HepG2 (cell line): Measurements from ENCODE around the gene SLC17A9. TPM values are rescaled to one million over a fixed set of nuclear protein-coding genes. Genes with fewer than 3 reads are reported as not detected.

ENCODE experiments used
- BRD4 ChIP-seq: sonication (generic); formaldehyde crosslinking; IDR thresholded peaks from 2 replicates; pipeline ENCODE4 v1.4.0; 2020; ENCODE audit warnings: missing genetic modification reagents
- E2F1 ChIP-seq: sonication (generic); formaldehyde crosslinking; IDR thresholded peaks from 2 replicates; pipeline ENCODE4 v1.5.0; 2020; ENCODE audit warnings: missing genetic modification reagents
- GABPA ChIP-seq, 2 experiments: IDR thresholded peaks; 2 replicates each; pipeline ENCODE4 v1.6.1; 2011 to 2016; ENCODE audit warnings: low read depth in 2 of 2, low read length in 1 of 2, missing biosample characterization in 1 of 2, missing genetic modification characterization in 1 of 2
- HIVEP1 ChIP-seq: sonication (generic); formaldehyde crosslinking; IDR thresholded peaks from 2 replicates; pipeline ENCODE4 v1.4.0; 2020; ENCODE audit warnings: mild to moderate bottlenecking, missing genetic modification reagents
- IKZF4 ChIP-seq: sonication (generic); formaldehyde crosslinking; IDR thresholded peaks from 2 replicates; pipeline ENCODE4 v1.5.1; 2020; ENCODE audit warnings: borderline replicate concordance, mild to moderate bottlenecking, low read depth, missing genetic modification reagents; ENCODE audit errors: not compliant biosample characterization
- IRF1 ChIP-seq: sonication (generic); formaldehyde crosslinking; IDR thresholded peaks from 2 replicates; pipeline ENCODE4 v1.4.0; 2020; ENCODE audit warnings: low read depth, mild to moderate bottlenecking, missing genetic modification reagents
- KMT2A ChIP-seq: sonication (generic); formaldehyde crosslinking; IDR thresholded peaks from 2 replicates; pipeline ENCODE4 v1.4.0; 2020; ENCODE audit warnings: missing genetic modification reagents
- NCOA1 ChIP-seq: sonication (generic); formaldehyde crosslinking; IDR thresholded peaks from 2 replicates; pipeline ENCODE4 v1.9.0; 2021; ENCODE audit warnings: missing genetic modification reagents
- NR0B2 ChIP-seq: sonication (generic); formaldehyde crosslinking; IDR thresholded peaks from 2 replicates; pipeline ENCODE4 v1.4.0; 2020; ENCODE audit warnings: mild to moderate bottlenecking, missing genetic modification reagents
- RELA ChIP-seq: sonication (generic); formaldehyde crosslinking; IDR thresholded peaks from 2 replicates; pipeline ENCODE4 v1.4.0; 2020; ENCODE audit warnings: missing genetic modification reagents
- SRSF9 ChIP-seq: fragments of 200-400 bp; formaldehyde crosslinking; IDR thresholded peaks from 2 replicates; pipeline ENCODE4 v1.6.1; 2018; ENCODE audit warnings: borderline replicate concordance, mild to moderate bottlenecking, low read depth, low read length; ENCODE audit not compliant: insufficient read depth, poor library complexity, severe bottlenecking
- ZBTB26 ChIP-seq: IDR thresholded peaks from 2 replicates; pipeline ENCODE4 v1.6.1; 2016; ENCODE audit warnings: missing compliant biosample characterization, missing genetic modification reagents, borderline replicate concordance
- ZFP62 ChIP-seq: sonication (generic); formaldehyde crosslinking; IDR thresholded peaks from 2 replicates; pipeline ENCODE4 v1.4.0; 2020; ENCODE audit warnings: missing genetic modification reagents
- ZFP90 ChIP-seq: sonication (generic); formaldehyde crosslinking; IDR thresholded peaks from 2 replicates; pipeline ENCODE4 v1.8.0; 2022; ENCODE audit warnings: missing genetic modification reagents, mild to moderate bottlenecking, inconsistent platforms, borderline replicate concordance
- ZNF414 ChIP-seq: sonication (generic); formaldehyde crosslinking; IDR thresholded peaks from 2 replicates; pipeline ENCODE4 v1.5.0; 2020; ENCODE audit warnings: missing genetic modification reagents
- ZNF468 ChIP-seq: sonication (generic); formaldehyde crosslinking; IDR thresholded peaks from 2 replicates; pipeline ENCODE4 v1.8.0; 2022; ENCODE audit warnings: mild to moderate bottlenecking, moderate library complexity, missing genetic modification reagents
- ZNF577 ChIP-seq: sonication (generic); formaldehyde crosslinking; IDR thresholded peaks from 2 replicates; pipeline ENCODE4 v1.4.0; 2020; ENCODE audit warnings: mild to moderate bottlenecking, low read depth, missing genetic modification reagents, borderline replicate concordance
- ZNF616 ChIP-seq: sonication (generic); formaldehyde crosslinking; IDR thresholded peaks from 2 replicates; pipeline ENCODE4 v1.5.0; 2020; ENCODE audit warnings: low read depth, mild to moderate bottlenecking, missing genetic modification reagents
- ZNF766 ChIP-seq: sonication (generic); formaldehyde crosslinking; IDR thresholded peaks from 2 replicates; pipeline ENCODE4 v1.5.0; 2020; ENCODE audit warnings: missing genetic modification reagents, borderline replicate concordance
- ZNF883 ChIP-seq: sonication (generic); formaldehyde crosslinking; IDR thresholded peaks from 2 replicates; pipeline ENCODE4 v1.5.1; 2020; ENCODE audit warnings: mild to moderate bottlenecking, missing genetic modification reagents; ENCODE audit errors: not compliant biosample characterization
- polyA plus RNA-seq, 8 experiments: library from polyadenylated mRNA; depleted of rRNA in 3 of 8; stranded (reverse) in 7 of 8; unstranded in 1 of 8; fragments of >200 nt; fragmentation: Illumina TruSeq in 4 of 8; extraction: Trizol in 4 of 8; gene quantifications; 2 replicates each; pipeline versions ENCODE4 v1.2.1 to v1.2.3, GENCODE V29; 2011 to 2016; ENCODE audit warnings: low read depth in 4 of 8, missing spikeins in 1 of 8, mixed read lengths in 1 of 8; ENCODE audit not compliant: insufficient read depth in 1 of 8
- total RNA-seq, 5 experiments: library from RNA; depleted of rRNA; stranded (reverse); fragments of >200 nt; fragmentation: Illumina TruSeq; extraction: Trizol; gene quantifications; 2 replicates each; pipeline ENCODE4 v1.2.3, GENCODE V29; 2016; ENCODE audit warnings: low read depth in 1 of 5

The SLC17A9 gene
- total and polyA plus RNA-seq, 2 of the 13 experiments (the other 11 are each of a cell fraction or from before 2014, with no cell fraction given), result 110 to 191 TPM

- 0 out of 2 replicates have a peak, but pooled peaks have one; percentile 29 for TF ChIP-seq HIVEP1 (CRISPR knock-in tag)
- no peak for TF ChIP-seq IRF1 (CRISPR knock-in tag)
- TF ChIP-seq ZBTB26 (CRISPR knock-in tag), result 0 out of 2 replicates have a peak, but pooled peaks have one; percentile 14
- TF ChIP-seq ZNF766, result no peak
- TF ChIP-seq GABPA (IDR thresholded peaks at IDR 0.05; ENCODE audit: low read depth, low read length), result no peak
- 0 out of 2 replicates have a peak, but pooled peaks have one; percentile 21 for TF ChIP-seq GABPA (CRISPR knock-in tag; IDR thresholded peaks at IDR 0.05; ENCODE audit: low read depth)
- no peak for TF ChIP-seq ZNF616 (CRISPR knock-in tag)
- TF ChIP-seq ZNF468 (CRISPR knock-in tag), result no peak
- peak; percentile 62 for TF ChIP-seq KMT2A
- no peak for TF ChIP-seq IKZF4 (CRISPR knock-in tag)
- TF ChIP-seq SRSF9, result no peak
- TF ChIP-seq ZNF414 (CRISPR knock-in tag), result no peak
- no peak for TF ChIP-seq NCOA1 (CRISPR knock-in tag)
- no peak for TF ChIP-seq RELA (CRISPR knock-in tag)
- no peak; the same call in 1 of the 2 replicates for TF ChIP-seq E2F1 (CRISPR knock-in tag)
- no peak; the same call in 1 of the 2 replicates for TF ChIP-seq ZFP62 (CRISPR knock-in tag)
- TF ChIP-seq ZNF883 (CRISPR knock-in tag), result no peak
- TF ChIP-seq ZNF577 (CRISPR knock-in tag), result no peak
- 0 out of 2 replicates have a peak, but pooled peaks have one; percentile 51 for TF ChIP-seq NR0B2 (CRISPR knock-in tag)
- TF ChIP-seq ZFP90 (CRISPR knock-in tag), result no peak; the same call in 1 of the 2 replicates
- TF ChIP-seq BRD4, result no peak; the same call in 1 of the 2 replicates
Measured at GRCh38 chr20:62938105-62938888, 14.2 kb upstream of the SLC17A9 start, which contains the start of gene GID8 (continued).
